WTC11 (cell line): ENCODE measurements around the gene PRXL2A.
"Not testable (repeated sequence)": the region's sequence is repeated elsewhere in the genome, so short reads cannot be mapped to it uniquely, and the experiment has no call there.

Experiments
- ELF4 ChIP-seq: sonication (generic); formaldehyde crosslinking; IDR thresholded peaks from 2 replicates; pipeline ENCODE4 v1.8.1; 2022; ENCODE audit warnings: low read depth, mild to moderate bottlenecking, moderate library complexity, missing genetic modification reagents
- IRF1 ChIP-seq: sonication (generic); formaldehyde crosslinking; IDR thresholded peaks from 2 replicates; pipeline ENCODE4 v1.8.0; 2023; ENCODE audit warnings: missing genetic modification reagents
- NFE2L1 ChIP-seq: sonication (generic); formaldehyde crosslinking; IDR thresholded peaks from 2 replicates; pipeline ENCODE4 v1.8.1; 2023; ENCODE audit warnings: missing genetic modification reagents
- TF ChIP-seq, protein P1 (sequence below): sonication (generic); formaldehyde crosslinking; IDR thresholded peaks from 2 replicates; pipeline ENCODE4 v1.8.1; 2022; ENCODE audit warnings: mild to moderate bottlenecking, moderate library complexity, missing genetic modification reagents
- TF ChIP-seq, protein P2 (sequence below): sonication (generic); formaldehyde crosslinking; IDR thresholded peaks from 2 replicates; pipeline ENCODE4 v1.8.0; 2022; ENCODE audit warnings: mild to moderate bottlenecking, missing genetic modification reagents
- TF ChIP-seq, protein P3 (sequence below): fragments of 200-600 bp; IDR thresholded peaks from 2 replicates; pipeline ENCODE4 v1.8.0; 2022; ENCODE audit warnings: antibody characterized with exemption

DNA sequence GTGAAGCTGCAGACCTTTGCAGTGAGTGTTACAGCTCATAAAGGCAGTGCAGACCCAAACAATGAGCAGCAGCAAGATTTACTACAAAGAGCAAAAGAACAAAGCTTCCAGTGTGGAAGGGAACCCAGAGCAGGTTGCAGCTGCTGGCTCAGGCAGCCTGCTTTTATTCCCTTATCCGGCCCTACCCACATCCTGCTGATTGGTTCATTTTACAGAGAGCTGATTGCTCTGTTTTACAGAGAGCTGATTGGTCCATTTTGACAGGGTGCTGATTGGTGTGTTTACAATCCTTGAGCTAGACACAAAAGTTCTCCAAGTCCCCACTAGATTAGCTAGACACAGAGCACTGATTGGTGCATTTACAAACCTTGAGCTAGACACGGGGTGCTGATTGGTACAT lies 49.4 kb upstream of the PRXL2A start:
- TF ChIP-seq, protein P1, sequence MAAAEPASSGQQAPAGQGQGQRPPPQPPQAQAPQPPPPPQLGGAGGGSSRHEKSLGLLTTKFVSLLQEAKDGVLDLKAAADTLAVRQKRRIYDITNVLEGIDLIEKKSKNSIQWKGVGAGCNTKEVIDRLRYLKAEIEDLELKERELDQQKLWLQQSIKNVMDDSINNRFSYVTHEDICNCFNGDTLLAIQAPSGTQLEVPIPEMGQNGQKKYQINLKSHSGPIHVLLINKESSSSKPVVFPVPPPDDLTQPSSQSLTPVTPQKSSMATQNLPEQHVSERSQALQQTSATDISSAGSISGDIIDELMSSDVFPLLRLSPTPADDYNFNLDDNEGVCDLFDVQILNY (CRISPR knock-in tag) = not testable (repeated sequence)
- TF ChIP-seq, protein P2, sequence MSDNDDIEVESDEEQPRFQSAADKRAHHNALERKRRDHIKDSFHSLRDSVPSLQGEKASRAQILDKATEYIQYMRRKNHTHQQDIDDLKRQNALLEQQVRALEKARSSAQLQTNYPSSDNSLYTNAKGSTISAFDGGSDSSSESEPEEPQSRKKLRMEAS = not testable (repeated sequence)
- TF ChIP-seq IRF1 (CRISPR knock-in tag); NFE2L1 (CRISPR knock-in tag); ELF4: not testable (repeated sequence)
- TF ChIP-seq, protein P3, sequence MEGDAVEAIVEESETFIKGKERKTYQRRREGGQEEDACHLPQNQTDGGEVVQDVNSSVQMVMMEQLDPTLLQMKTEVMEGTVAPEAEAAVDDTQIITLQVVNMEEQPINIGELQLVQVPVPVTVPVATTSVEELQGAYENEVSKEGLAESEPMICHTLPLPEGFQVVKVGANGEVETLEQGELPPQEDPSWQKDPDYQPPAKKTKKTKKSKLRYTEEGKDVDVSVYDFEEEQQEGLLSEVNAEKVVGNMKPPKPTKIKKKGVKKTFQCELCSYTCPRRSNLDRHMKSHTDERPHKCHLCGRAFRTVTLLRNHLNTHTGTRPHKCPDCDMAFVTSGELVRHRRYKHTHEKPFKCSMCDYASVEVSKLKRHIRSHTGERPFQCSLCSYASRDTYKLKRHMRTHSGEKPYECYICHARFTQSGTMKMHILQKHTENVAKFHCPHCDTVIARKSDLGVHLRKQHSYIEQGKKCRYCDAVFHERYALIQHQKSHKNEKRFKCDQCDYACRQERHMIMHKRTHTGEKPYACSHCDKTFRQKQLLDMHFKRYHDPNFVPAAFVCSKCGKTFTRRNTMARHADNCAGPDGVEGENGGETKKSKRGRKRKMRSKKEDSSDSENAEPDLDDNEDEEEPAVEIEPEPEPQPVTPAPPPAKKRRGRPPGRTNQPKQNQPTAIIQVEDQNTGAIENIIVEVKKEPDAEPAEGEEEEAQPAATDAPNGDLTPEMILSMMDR = not testable (repeated sequence)
